ENCODE data around the gene YPEL3. TPM values are rescaled to one million over a fixed set of nuclear protein-coding genes. Genes with fewer than 3 reads are reported as not detected.

The YPEL3 gene
- total and polyA plus RNA-seq, 2 donors (not counting 3 experiments of a cell fraction or from before 2014, with no cell fraction given) = 46.1 to 78.0 TPM

DNA sequence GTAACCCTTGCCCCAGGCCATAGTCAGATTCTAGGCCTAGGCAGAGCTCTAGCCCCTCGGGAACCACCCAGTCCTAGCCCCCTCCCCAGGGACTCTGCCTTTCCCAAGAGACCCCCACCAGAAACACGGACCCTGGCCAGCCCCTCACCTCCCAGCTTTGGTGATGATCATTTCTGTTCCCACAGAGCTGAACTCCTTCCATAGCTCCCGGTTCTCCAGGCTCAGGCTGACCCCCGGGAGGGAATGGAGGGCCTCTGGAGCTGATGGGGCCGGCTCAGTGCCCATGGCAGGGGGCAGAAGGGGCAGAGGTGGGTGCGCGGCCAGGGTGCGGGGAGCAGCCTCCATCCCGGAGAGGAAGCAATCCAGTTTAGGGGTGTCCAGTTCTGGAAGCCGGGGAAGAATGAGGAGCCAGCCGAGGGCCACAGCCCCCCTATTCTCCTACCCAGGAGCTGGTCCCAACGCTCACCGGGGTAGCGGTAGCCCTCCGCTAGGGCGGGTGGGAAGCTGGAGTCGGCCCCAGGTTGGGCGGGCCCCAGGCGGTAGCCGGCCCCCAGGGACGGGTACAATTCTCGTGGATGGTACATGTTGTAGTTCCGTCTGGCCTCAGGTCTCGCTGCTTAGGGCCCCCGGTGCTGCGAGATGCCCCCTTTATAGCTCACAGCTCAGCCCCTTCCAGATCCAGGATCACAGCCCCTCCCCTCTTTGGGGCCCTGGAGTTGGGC lies 5.2 kb downstream of the YPEL3 start:
- no peaks in the 10 kb centered on the region for H3K79me2 ChIP-seq (ENCODE audit: control insufficient read depth, insufficient read depth, low read length)
- H4K20me1 ChIP-seq (replicated peaks; ENCODE audit: control insufficient read depth, extremely low read depth, insufficient read depth, low read length) = no peaks in the 10 kb centered on the region
- H3K27ac ChIP-seq (ENCODE audit: insufficient read depth, low read depth, low read length) = no peak overlapping the region
- H3K9me3 ChIP-seq (replicated peaks; ENCODE audit: control insufficient read depth, insufficient read depth, low read length) = no peaks in the 10 kb centered on the region
- POLR2A ChIA-PET = no interaction called here
- H3K9me1 ChIP-seq (replicated peaks; ENCODE audit: control insufficient read depth, extremely low read depth, insufficient read depth, low read length) = no peaks in the 10 kb centered on the region
- H3K4me2 ChIP-seq (ENCODE audit: insufficient read depth, low read length) = no peak overlapping the region
- dilution Hi-C loops (cut with MboI; ENCODE audit: extremely low pct_ligation_motif_present, low sequenced_read_pairs) (no loop called here), intact Hi-C loops (cut with micrococcal nuclease) (loop anchor here (2.0 to 10.0 kb wide), 4 partner anchors 14 to 564 kb away; partner anchors contain the start of genes FBRS, PRR14 and ZNF771)
- FAIRE-seq (no peak), DNase-seq (ENCODE audit: low read depth, low spot score) (no peak)
- H3K9ac ChIP-seq (replicated peaks; ENCODE audit: extremely low read depth, insufficient read depth, low read length) = no peak overlapping the region
- H3K4me3 ChIP-seq (replicated peaks in 1 of 3; ENCODE audit: insufficient read depth in 1 of 3, low read depth in 1 of 3, low read length in 3 of 3) = no peak overlapping the region
- no TSS peak for BruUV-seq (replicated peaks)
- TF ChIP-seq, protein P1, sequence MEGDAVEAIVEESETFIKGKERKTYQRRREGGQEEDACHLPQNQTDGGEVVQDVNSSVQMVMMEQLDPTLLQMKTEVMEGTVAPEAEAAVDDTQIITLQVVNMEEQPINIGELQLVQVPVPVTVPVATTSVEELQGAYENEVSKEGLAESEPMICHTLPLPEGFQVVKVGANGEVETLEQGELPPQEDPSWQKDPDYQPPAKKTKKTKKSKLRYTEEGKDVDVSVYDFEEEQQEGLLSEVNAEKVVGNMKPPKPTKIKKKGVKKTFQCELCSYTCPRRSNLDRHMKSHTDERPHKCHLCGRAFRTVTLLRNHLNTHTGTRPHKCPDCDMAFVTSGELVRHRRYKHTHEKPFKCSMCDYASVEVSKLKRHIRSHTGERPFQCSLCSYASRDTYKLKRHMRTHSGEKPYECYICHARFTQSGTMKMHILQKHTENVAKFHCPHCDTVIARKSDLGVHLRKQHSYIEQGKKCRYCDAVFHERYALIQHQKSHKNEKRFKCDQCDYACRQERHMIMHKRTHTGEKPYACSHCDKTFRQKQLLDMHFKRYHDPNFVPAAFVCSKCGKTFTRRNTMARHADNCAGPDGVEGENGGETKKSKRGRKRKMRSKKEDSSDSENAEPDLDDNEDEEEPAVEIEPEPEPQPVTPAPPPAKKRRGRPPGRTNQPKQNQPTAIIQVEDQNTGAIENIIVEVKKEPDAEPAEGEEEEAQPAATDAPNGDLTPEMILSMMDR (IDR thresholded peaks at IDR 0.05; ENCODE audit: extremely low read depth in 1 of 2, insufficient read depth in 1 of 2, low read depth in 1 of 2, low read length in 2 of 2) = no peak
- no peak for TF ChIP-seq FOS (IDR thresholded peaks at IDR 0.05; ENCODE audit: borderline replicate concordance, insufficient read depth, low read length)
- no peak for TF ChIP-seq JUN (IDR thresholded peaks at IDR 0.05; ENCODE audit: borderline replicate concordance, insufficient read depth, insufficient read length, low read depth)
- no peaks in the 10 kb centered on the region for H3K27me3 ChIP-seq (ENCODE audit: control insufficient read depth in 2 of 2, insufficient read depth in 2 of 2, low read length in 2 of 2)
- CTCF ChIA-PET = interaction anchor here (0.6 to 5.6 kb wide), 14 partner anchors 12 to 538 kb away, joined by 3 to 55 read pairs (median 14); partner anchors contain the start of genes ALDOA, DCTPP1, GDPD3 and PPP4C
- peaks cover 23% of the 10 kb centered on the region for H3K4me1 ChIP-seq (ENCODE audit: control insufficient read depth, extremely low read depth, insufficient read depth, low read length)
- H2AFZ ChIP-seq (ENCODE audit: low read depth, low read length) = no peak overlapping the region
- peaks cover 0 to 8% of the 10 kb centered on the region in 2 experiments for H3K36me3 ChIP-seq (ENCODE audit: control insufficient read depth in 2 of 2, extremely low read depth in 1 of 2, insufficient read depth in 2 of 2, low read length in 2 of 2)

Data from endothelial cell of umbilical vein (primary cell).